ENCODE results near the gene UBALD1. TPM values are rescaled to one million over a fixed set of nuclear protein-coding genes. Genes with fewer than 3 reads are reported as not detected.

Gene UBALD1
- total RNA-seq, 1 donor from 2014 or later, result 4.4 TPM

DNA sequence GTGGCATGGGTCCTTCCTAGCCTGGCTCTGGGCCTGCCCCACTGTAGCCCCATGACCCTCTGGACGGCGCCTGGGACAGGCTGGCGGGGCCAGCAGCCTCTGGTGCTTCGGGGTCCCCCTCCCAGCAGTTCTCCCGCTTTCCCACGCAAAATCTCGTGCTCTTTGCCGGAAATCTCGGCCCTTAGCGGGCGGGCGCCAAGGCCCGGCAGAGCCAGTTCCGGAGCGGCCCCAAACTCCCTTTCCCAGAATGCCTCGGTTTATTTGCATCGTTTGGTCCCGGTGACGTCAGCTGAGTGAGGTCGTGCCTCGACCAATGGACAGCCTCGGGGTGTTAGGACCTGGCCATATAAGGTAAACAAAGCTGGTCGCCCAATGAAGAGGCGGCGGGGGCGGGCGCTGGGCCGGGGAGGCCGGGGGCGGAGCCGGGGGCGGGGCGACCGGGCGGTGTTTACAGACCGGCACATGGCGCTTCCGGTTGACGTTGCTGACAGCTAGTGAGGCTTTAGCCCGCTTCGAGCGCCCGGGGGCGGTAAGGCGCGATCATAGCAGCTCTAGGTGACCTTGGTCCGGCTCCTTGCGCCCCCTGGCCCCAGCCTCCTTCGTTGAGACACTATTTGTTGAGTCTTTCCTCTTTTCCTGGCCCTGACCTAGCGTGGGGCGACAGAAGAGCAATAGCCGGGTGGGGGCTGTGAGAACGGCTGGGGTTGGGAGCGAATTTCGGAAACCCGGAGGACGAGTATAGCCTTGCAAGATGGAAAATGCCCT lies 1.5 kb upstream of the UBALD1 start:
- DNase-seq (ENCODE audit: low read depth in 2 of 2), result peak; percentile 100

- DNase-seq (ENCODE audit: low read depth in 2 of 2), result no peak
Measured at GRCh38 chr16:4615384-4616046, 827 bp upstream of the UBALD1 start.

GRCh38 chr16:4613636-4614570 lies 785 bp downstream of the UBALD1 start:
- DNase-seq (ENCODE audit: low read depth in 2 of 2), result peak; percentile 56 to 67

- DNase-seq (ENCODE audit: low read depth in 2 of 2), result no peak
Measured at GRCh38 chr16:4612977-4613635, 1.6 kb downstream of the UBALD1 start.

- DNase-seq (ENCODE audit: low read depth in 2 of 2), result no peak
Measured at GRCh38 chr16:4612474-4612931, 2.2 kb downstream of the UBALD1 start.

GRCh38 chr16:4611337-4612021 lies 3.2 kb downstream of the UBALD1 start:
- DNase-seq (ENCODE audit: low read depth in 2 of 2), result no peak

DNA sequence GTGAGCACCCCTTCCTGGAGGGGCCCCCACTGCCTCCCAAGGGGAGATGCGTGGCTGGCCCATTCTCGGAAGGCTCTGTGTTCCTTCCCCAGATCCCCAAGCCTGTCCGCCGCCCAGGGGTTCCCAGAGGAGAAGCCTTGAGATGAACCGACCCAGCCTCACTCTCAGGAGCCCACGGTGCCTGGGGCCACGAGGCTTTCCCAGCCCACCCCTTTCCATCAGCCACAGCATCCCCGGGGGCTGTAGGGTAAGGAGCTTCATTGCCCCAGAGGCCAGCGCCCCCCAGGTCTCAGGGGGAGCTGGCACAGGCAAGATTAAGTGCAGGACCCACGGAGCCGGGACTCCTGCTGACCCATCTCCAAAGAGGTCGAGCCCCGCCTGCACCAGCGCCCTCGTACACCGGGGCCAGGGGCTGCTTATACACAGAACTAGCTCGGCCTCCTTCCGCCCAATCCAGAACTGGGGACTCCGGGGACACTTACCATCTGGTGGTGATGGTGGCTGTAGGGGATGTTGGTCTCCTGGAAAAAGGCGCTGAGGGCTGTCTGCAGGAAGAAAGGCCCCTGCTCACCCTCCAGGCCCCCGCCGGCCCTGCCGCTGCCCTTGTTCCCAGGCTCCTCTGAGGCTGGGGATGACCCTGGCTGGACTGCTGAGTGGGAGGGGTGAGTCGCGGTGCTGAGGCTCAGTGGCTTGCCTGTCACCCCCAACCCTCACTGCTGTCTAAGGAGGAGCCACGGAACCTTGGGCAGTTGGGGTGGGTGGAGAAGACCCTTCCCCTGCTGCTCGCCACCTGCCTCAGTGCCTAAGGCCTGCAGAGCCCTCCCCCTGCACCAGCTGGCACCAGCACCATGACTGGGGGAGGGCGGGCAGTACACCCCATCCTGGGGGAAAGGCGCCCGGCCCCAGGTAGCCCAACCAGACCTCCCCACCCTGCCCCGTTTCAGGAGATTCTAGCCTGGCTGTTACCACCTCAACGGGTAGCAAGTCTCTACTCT lies 4.4 kb downstream of the UBALD1 start:
- DNase-seq (ENCODE audit: low read depth in 2 of 2), result no peak

DNA sequence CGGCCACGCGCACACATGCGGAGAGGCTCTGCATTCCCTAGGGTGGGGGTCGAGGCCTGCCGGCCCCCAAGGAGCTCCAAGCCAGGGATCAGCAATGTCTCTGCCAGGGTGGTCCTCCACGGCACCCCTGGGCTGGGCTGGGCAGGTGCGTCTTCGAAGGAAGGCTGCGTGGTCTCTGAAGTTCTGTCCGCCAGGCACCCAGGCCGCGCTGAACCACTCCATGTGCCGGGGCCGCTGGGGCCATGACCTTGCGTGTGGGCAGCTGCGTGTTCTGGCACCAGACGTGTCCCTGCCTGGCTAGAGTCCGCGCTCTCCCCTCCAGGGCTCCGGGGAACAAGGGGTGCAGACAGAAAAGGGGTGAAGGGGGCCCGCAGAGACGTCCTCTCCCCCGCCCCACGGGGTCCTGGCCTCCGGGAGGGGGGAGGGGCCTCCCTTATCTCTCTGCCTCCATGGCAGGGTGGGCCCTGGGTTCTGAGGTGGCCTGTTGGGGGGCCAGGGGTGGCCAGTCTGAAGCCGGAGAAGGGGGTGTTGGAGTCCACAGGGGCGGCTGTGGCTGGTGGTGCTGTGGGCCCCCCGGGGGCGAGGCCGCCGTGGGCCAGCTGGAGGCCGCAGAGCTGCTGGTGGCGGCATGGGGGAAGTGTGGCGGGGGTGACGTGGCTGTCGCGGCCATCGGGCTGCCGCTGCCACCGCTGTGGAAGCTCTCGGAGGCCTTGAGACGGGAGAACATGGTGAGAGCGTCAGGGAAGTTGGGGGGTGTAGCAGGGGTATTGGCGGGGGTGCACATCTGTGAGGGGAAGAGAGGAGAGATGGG lies 5.3 kb downstream of the UBALD1 start:
- no peak for DNase-seq (ENCODE audit: low read depth in 2 of 2)

GRCh38 chr16:4608704-4608980 lies 6.0 kb downstream of the UBALD1 start:
- no peak for DNase-seq (ENCODE audit: low read depth in 2 of 2)

- DNase-seq (ENCODE audit: low read depth in 2 of 2), result no peak
Measured at GRCh38 chr16:4607841-4608703, 6.6 kb downstream of the UBALD1 start.

GRCh38 chr16:4606354-4606753 lies 8.3 kb downstream of the UBALD1 start:
- no peak for DNase-seq (ENCODE audit: low read depth in 2 of 2)

DNA sequence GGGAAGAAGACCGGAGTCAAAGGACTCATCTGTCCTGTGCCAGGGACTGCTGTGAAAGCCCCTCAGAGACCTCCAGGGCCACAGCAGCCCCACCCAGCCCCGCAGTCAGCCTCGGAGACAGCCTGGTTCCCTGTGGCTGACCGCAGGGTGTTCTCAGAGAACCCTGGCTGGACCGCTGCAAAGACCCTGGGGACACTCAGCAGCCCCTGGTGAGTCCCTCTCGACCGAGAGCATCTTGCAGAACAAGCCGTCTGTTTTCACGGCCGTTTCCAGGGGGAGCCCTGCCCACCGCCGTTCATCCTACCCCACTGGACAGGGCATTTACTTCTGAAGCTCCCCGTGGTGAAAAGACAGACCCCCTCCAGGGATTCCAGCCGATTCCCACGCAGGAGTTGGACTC lies 10.3 kb downstream of the UBALD1 start:
- no peak for DNase-seq (ENCODE audit: low read depth in 2 of 2)

DNA sequence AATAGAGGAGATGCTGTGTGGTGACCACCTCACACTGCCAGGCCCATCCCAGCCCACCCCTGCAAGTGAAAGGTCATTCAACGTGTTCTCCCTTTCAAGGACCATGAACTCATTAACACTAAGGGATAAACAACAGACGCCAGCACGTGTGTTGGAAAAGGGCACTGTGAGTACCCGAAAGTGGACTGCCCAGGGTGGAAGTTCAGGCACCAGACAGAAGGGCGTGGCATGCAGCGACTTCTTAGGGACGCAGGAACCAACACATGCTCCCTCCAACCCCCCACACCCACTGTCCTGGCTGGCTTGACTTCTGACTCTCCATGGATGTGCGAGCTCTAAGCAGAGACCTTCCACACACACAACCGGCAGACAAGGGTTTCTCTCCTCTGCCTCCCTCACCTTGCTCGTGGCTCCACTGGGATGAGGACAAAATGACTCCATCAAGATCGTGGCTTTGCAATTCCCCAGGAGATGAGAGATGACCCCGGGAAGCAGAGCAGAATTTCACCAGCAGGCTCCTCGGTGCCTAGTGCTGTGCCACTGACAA lies 11.0 kb downstream of the UBALD1 start:
- no peak for DNase-seq (ENCODE audit: low read depth in 2 of 2)

- DNase-seq (ENCODE audit: low read depth in 2 of 2), result no peak
Measured at GRCh38 chr16:4602331-4602730, 12.4 kb downstream of the UBALD1 start.

- DNase-seq (ENCODE audit: low read depth in 2 of 2), result no peak
Measured at GRCh38 chr16:4601864-4602186, 12.9 kb downstream of the UBALD1 start.

- DNase-seq (ENCODE audit: low read depth in 2 of 2), result peak in 1 of 2 donors; percentile 52
Measured at GRCh38 chr16:4601036-4601863, 13.4 kb downstream of the UBALD1 start.

DNA sequence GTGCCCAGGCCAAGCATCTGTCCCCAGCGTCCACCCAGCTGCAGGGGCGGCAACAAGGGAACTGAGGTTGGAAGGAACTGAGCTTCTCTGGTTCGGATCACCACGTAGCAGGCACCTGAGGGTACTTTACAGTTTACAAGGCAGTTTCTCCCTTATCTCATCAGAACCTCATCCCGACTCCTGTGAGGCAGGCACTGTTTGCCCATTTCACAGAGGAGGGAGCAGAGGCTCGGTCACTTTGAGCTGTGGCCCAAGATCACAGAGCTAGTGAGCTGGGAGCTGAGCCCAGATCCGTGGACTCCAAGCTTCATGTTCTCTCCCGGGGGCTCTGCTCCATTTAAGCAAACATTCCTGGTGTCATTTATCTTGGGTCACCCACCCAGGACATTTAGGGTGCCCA lies 15.1 kb downstream of the UBALD1 start:
- DNase-seq (ENCODE audit: low read depth in 2 of 2), result no peak
